Mesendoderm (in vitro differentiated cells): ENCODE results near the gene ACOXL.
"Not testable (repeated sequence)": the region's sequence is repeated elsewhere in the genome, so short reads cannot be mapped to it uniquely, and the experiment has no call there.

Source experiments
- DNase-seq: peaks from one replicate; pipeline ENCODE4 v3.0.0; 2013
- H2AK5ac ChIP-seq: 2 replicates; pipeline ENCODE4 v1.6.1; 2013; ENCODE audit warnings: low read length, inconsistent platforms
- H2BK120ac ChIP-seq: 2 replicates; pipeline ENCODE4 v1.6.1; 2013; ENCODE audit warnings: low read depth, mild to moderate bottlenecking, low read length, moderate library complexity, mixed read lengths
- H2BK15ac ChIP-seq: replicated peaks from 2 replicates; pipeline ENCODE4 v1.6.1; 2013; ENCODE audit warnings: low read depth, mild to moderate bottlenecking, moderate library complexity
- H2BK5ac ChIP-seq: 2 replicates; pipeline ENCODE4 v1.6.1; 2013; ENCODE audit warnings: low read length, inconsistent platforms
- H3K18ac ChIP-seq: 2 replicates; pipeline ENCODE4 v1.6.1; 2013; ENCODE audit warnings: mild to moderate bottlenecking, low read length, mixed read lengths
- H3K23ac ChIP-seq: one replicate; pipeline ENCODE4 v1.6.1; 2013; ENCODE audit warnings: low read length
- H3K27ac ChIP-seq: 2 replicates; pipeline ENCODE4 v1.5.1; 2013; ENCODE audit warnings: low read depth, mild to moderate bottlenecking, inconsistent platforms, low read length, moderate library complexity
- H3K27me3 ChIP-seq: 2 replicates; pipeline ENCODE4 v1.6.1; 2013; ENCODE audit warnings: low read length, control low read depth, mild to moderate bottlenecking, inconsistent platforms; ENCODE audit not compliant: insufficient read depth, poor library complexity
- H3K36me3 ChIP-seq: 2 replicates; pipeline ENCODE4 v1.6.1; 2013; ENCODE audit warnings: low read length, inconsistent platforms; ENCODE audit not compliant: control insufficient read depth, insufficient read depth
- H3K4ac ChIP-seq: one replicate; pipeline ENCODE4 v1.6.1; 2013; ENCODE audit warnings: low read depth, mild to moderate bottlenecking, low read length, moderate library complexity
- H3K4me1 ChIP-seq: 2 replicates; pipeline ENCODE4 v1.6.1; 2013; ENCODE audit warnings: low read depth, low read length, inconsistent platforms; ENCODE audit not compliant: control insufficient read depth
- H3K4me2 ChIP-seq: 2 replicates; pipeline ENCODE4 v1.6.1; 2013; ENCODE audit warnings: low read length
- H3K4me3 ChIP-seq: 2 replicates; pipeline ENCODE4 v1.5.1; 2013; ENCODE audit warnings: mild to moderate bottlenecking, low read length
- H3K56ac ChIP-seq: one replicate; pipeline ENCODE4 v1.6.1; 2013; ENCODE audit warnings: low read length
- H3K79me1 ChIP-seq: 2 replicates; pipeline ENCODE4 v1.6.1; 2013; ENCODE audit warnings: low read length, inconsistent platforms
- H3K79me2 ChIP-seq: 2 replicates; pipeline ENCODE4 v1.6.1; 2013; ENCODE audit warnings: mild to moderate bottlenecking, low read length; ENCODE audit not compliant: control insufficient read depth, insufficient read depth
- H3K9ac ChIP-seq: 2 replicates; pipeline ENCODE4 v1.6.1; 2013; ENCODE audit warnings: low read length, inconsistent platforms
- H4K5ac ChIP-seq: one replicate; pipeline ENCODE4 v1.6.1; 2013; ENCODE audit warnings: low read length
- H4K8ac ChIP-seq: one replicate; pipeline ENCODE4 v1.6.1; 2013; ENCODE audit warnings: low read depth, mild to moderate bottlenecking, control low read depth, low read length, moderate library complexity
- WGBS: extraction: QIAGEN DNeasy Blood & Tissue Kit; methylation state at CpG from one replicate; pipeline ENCODE4 v1.1.7; 2013; ENCODE audit warnings: low lambda C conversion rate, missing lambda C conversion rate; ENCODE audit not compliant: insufficient coverage; ENCODE audit errors: extremely low coverage; 5-methylcytosine and 5-hydroxymethylcytosine counted together

The ACOXL gene

GRCh38 chr2:111042261-111042660, 309.9 kb downstream of the ACOXL start:
- H4K8ac ChIP-seq = no peak overlapping the region
- H3K79me2 ChIP-seq = no peaks in the 10 kb centered on the region
- no peaks in the 10 kb centered on the region for H3K79me1 ChIP-seq
- H3K9ac ChIP-seq = no peak overlapping the region
- H3K27ac ChIP-seq = no peak overlapping the region
- no peak overlapping the region for H3K23ac ChIP-seq
- no peak overlapping the region for H3K4me3 ChIP-seq
- no peak overlapping the region for H3K4me2 ChIP-seq
- H2BK5ac ChIP-seq = no peak overlapping the region
- no peaks in the 10 kb centered on the region for H3K27me3 ChIP-seq
- no peak overlapping the region for H3K4ac ChIP-seq
- no peak overlapping the region for H3K18ac ChIP-seq
- no CpG with 5 or more reads among the region's 6 CpGs for WGBS
- H2AK5ac ChIP-seq = no peak overlapping the region
- no peak overlapping the region for H4K5ac ChIP-seq
- no peak overlapping the region for H3K56ac ChIP-seq
- H2BK15ac ChIP-seq = no peak overlapping the region
- H3K4me1 ChIP-seq = no peaks in the 10 kb centered on the region
- no peaks in the 10 kb centered on the region for H3K36me3 ChIP-seq
- H2BK120ac ChIP-seq = no peak overlapping the region
- DNase-seq = no peak

GRCh38 chr2:111042772-111043771, 310.7 kb downstream of the ACOXL start:
- WGBS = no CpG with 5 or more reads among the region's 20 CpGs
- H3K27me3 ChIP-seq = no peaks in the 10 kb centered on the region
- no peak overlapping the region for H2BK120ac ChIP-seq
- H2BK5ac ChIP-seq = no peak overlapping the region
- no peak overlapping the region for H2AK5ac ChIP-seq
- H3K79me2 ChIP-seq = no peaks in the 10 kb centered on the region
- H3K27ac ChIP-seq = no peak overlapping the region
- no peak overlapping the region for H2BK15ac ChIP-seq
- H3K4me1 ChIP-seq = no peaks in the 10 kb centered on the region
- no peak overlapping the region for H4K5ac ChIP-seq
- H3K9ac ChIP-seq = no peak overlapping the region
- H3K56ac ChIP-seq = no peak overlapping the region
- no peaks in the 10 kb centered on the region for H3K79me1 ChIP-seq
- H3K18ac ChIP-seq = no peak overlapping the region
- H3K36me3 ChIP-seq = no peaks in the 10 kb centered on the region
- no peak overlapping the region for H3K4ac ChIP-seq
- no peak overlapping the region for H3K23ac ChIP-seq
- no peak overlapping the region for H4K8ac ChIP-seq
- H3K4me3 ChIP-seq = no peak overlapping the region
- no peak for DNase-seq
- no peak overlapping the region for H3K4me2 ChIP-seq

GRCh38 chr2:111044066-111044465, 311.7 kb downstream of the ACOXL start:
- H3K56ac ChIP-seq = no peak overlapping the region
- no peak overlapping the region for H2AK5ac ChIP-seq
- no peak overlapping the region for H4K5ac ChIP-seq
- H3K27ac ChIP-seq = no peak overlapping the region
- H3K18ac ChIP-seq = no peak overlapping the region
- no peak overlapping the region for H3K23ac ChIP-seq
- H3K4me2 ChIP-seq = no peak overlapping the region
- no peak overlapping the region for H2BK15ac ChIP-seq
- H3K27me3 ChIP-seq = no peaks in the 10 kb centered on the region
- no peak overlapping the region for H3K9ac ChIP-seq
- no peak overlapping the region for H3K4me3 ChIP-seq
- no peak overlapping the region for H2BK120ac ChIP-seq
- H4K8ac ChIP-seq = no peak overlapping the region
- H2BK5ac ChIP-seq = no peak overlapping the region
- H3K79me2 ChIP-seq = no peaks in the 10 kb centered on the region
- no CpG with 5 or more reads among the region's 4 CpGs for WGBS
- no peaks in the 10 kb centered on the region for H3K36me3 ChIP-seq
- H3K4ac ChIP-seq = no peak overlapping the region
- no peak for DNase-seq
- H3K79me1 ChIP-seq = no peaks in the 10 kb centered on the region
- no peaks in the 10 kb centered on the region for H3K4me1 ChIP-seq

GRCh38 chr2:111045236-111045635, 312.9 kb downstream of the ACOXL start:
- H3K4ac ChIP-seq, H3K23ac ChIP-seq, H3K18ac ChIP-seq, H2BK15ac ChIP-seq, H2AK5ac ChIP-seq, H3K27ac ChIP-seq, H4K5ac ChIP-seq, DNase-seq, H3K56ac ChIP-seq, H3K4me1 ChIP-seq, H4K8ac ChIP-seq, H3K4me3 ChIP-seq, H2BK120ac ChIP-seq, H3K27me3 ChIP-seq, H3K36me3 ChIP-seq, H3K4me2 ChIP-seq, H2BK5ac ChIP-seq, H3K79me1 ChIP-seq, H3K9ac ChIP-seq, H3K79me2 ChIP-seq: not testable (repeated sequence)
- no CpG with 5 or more reads among the region's 6 CpGs for WGBS

GRCh38 chr2:111045771-111046444, 313.5 kb downstream of the ACOXL start:
- H3K79me1 ChIP-seq = no peaks in the 10 kb centered on the region
- no peak overlapping the region for H3K56ac ChIP-seq
- H2AK5ac ChIP-seq = no peak overlapping the region
- no peak overlapping the region for H3K18ac ChIP-seq
- H3K4ac ChIP-seq = no peak overlapping the region
- no peak overlapping the region for H2BK120ac ChIP-seq
- no peak overlapping the region for H4K5ac ChIP-seq
- no peaks in the 10 kb centered on the region for H3K27me3 ChIP-seq
- H3K79me2 ChIP-seq = no peaks in the 10 kb centered on the region
- no peaks in the 10 kb centered on the region for H3K4me1 ChIP-seq
- no peak overlapping the region for H2BK15ac ChIP-seq
- H2BK5ac ChIP-seq = no peak overlapping the region
- H4K8ac ChIP-seq = no peak overlapping the region
- H3K36me3 ChIP-seq = no peaks in the 10 kb centered on the region
- no peak overlapping the region for H3K27ac ChIP-seq
- H3K9ac ChIP-seq = no peak overlapping the region
- WGBS = no CpG with 5 or more reads among the region's 9 CpGs
- DNase-seq = no peak
- H3K23ac ChIP-seq = no peak overlapping the region
- H3K4me2 ChIP-seq = no peak overlapping the region
- H3K4me3 ChIP-seq = no peak overlapping the region
